Fibroblast of lung (primary cell): ENCODE data around the gene RNF113B.

ENCODE experiments used
- EZH2 ChIP-seq: IDR thresholded peaks from 2 replicates; pipeline ENCODE4 v1.5.1; 2012; ENCODE audit warnings: low read length, control low read depth, mild to moderate bottlenecking; ENCODE audit errors: missing control alignments
- TF ChIP-seq, protein P1 (sequence below), 2 donors: IDR thresholded peaks in 1 of 2; conservative IDR thresholded peaks in 1 of 2; 1 replicate in 1 of 2; 2 replicates in 1 of 2; pipeline ENCODE4 v1.5.1; 2011 to 2012; ENCODE audit warnings: low read length in 2 of 2, control low read depth in 1 of 2, inconsistent platforms in 1 of 2, low read depth in 1 of 2, mild to moderate bottlenecking in 1 of 2

- no peak for TF ChIP-seq EZH2
- TF ChIP-seq, protein P1, sequence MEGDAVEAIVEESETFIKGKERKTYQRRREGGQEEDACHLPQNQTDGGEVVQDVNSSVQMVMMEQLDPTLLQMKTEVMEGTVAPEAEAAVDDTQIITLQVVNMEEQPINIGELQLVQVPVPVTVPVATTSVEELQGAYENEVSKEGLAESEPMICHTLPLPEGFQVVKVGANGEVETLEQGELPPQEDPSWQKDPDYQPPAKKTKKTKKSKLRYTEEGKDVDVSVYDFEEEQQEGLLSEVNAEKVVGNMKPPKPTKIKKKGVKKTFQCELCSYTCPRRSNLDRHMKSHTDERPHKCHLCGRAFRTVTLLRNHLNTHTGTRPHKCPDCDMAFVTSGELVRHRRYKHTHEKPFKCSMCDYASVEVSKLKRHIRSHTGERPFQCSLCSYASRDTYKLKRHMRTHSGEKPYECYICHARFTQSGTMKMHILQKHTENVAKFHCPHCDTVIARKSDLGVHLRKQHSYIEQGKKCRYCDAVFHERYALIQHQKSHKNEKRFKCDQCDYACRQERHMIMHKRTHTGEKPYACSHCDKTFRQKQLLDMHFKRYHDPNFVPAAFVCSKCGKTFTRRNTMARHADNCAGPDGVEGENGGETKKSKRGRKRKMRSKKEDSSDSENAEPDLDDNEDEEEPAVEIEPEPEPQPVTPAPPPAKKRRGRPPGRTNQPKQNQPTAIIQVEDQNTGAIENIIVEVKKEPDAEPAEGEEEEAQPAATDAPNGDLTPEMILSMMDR (conservative IDR thresholded peaks at IDR 0.05 in 1 of 2, IDR thresholded peaks at IDR 0.05 in 1 of 2; ENCODE audit: low read depth in 1 of 2, low read length in 2 of 2) = no peak
These were observed 47.5 kb upstream of the RNF113B start for GRCh38 chr13:98224557-98224956.
